ENCODE measurements around the gene MAP3K14.

DNA sequence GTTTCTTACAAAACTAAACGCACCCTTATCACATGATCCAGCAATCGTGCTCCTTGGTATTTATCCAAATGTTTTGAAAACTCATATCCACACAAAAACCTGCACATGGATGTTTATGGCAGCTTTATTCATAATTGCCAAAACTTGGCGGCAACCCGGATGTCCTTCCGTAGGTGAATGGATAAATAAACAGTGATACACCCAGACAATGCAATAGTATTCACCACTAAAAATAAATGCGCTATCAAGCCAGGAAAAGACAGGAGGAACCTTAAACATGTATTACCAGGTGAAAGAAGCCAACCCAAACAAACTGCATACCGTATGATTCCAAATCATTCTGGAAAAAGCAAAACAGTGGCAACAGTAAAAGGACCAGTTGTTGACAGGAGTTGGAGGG lies 64.9 kb downstream of the MAP3K14 start:
- TF ChIP-seq, protein P1, sequence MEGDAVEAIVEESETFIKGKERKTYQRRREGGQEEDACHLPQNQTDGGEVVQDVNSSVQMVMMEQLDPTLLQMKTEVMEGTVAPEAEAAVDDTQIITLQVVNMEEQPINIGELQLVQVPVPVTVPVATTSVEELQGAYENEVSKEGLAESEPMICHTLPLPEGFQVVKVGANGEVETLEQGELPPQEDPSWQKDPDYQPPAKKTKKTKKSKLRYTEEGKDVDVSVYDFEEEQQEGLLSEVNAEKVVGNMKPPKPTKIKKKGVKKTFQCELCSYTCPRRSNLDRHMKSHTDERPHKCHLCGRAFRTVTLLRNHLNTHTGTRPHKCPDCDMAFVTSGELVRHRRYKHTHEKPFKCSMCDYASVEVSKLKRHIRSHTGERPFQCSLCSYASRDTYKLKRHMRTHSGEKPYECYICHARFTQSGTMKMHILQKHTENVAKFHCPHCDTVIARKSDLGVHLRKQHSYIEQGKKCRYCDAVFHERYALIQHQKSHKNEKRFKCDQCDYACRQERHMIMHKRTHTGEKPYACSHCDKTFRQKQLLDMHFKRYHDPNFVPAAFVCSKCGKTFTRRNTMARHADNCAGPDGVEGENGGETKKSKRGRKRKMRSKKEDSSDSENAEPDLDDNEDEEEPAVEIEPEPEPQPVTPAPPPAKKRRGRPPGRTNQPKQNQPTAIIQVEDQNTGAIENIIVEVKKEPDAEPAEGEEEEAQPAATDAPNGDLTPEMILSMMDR (IDR thresholded peaks at IDR 0.05) = no peak
- TF ChIP-seq EZH2phosphoT487 (IDR thresholded peaks at IDR 0.05) (no peak), EZH2 (IDR thresholded peaks at IDR 0.05) (no peak)

Measured in neural progenitor cell (in vitro differentiated cells).